OCI-LY7 (cell line): ENCODE measurements around the gene CFAP61. TPM values are rescaled to one million over a fixed set of nuclear protein-coding genes. Genes with fewer than 3 reads are reported as not detected.

Experiments used
- BruUV-seq: library from RNA; stranded (reverse); fragments of 400-500 nt; replicated peaks from 2 replicates; lab custom pipeline; 2021; lab: Mats Ljungman, UMichigan
- CTCF ChIA-PET: fragments of 300-600 bp; sonication (Branson Sonifier 250); formaldehyde crosslinking; loops from one replicate; lab custom pipeline; 2022; ENCODE audit warnings: antibody characterized with exemption; ENCODE audit not compliant: unreplicated experiment; lab: Charles Lee
- POLR2A ChIA-PET: fragments of 300-600 bp; sonication (Branson Sonifier 250); formaldehyde crosslinking; loops from one replicate; lab custom pipeline; 2022; ENCODE audit warnings: antibody characterized with exemption; lab: Charles Lee
- DNase-seq: peaks from one replicate; pipeline ENCODE4 v3.0.0-alpha.2; 2015; ENCODE audit warnings: low spot score
- H2AFZ ChIP-seq: fragments of 200-600 bp; sonication (generic), shearing (Covaris generic); 2 replicates; pipeline ENCODE4 v1.6.1; 2014; ENCODE audit warnings: mild to moderate bottlenecking, antibody characterized with exemption, low read length, moderate library complexity
- H3K27ac ChIP-seq: fragments of 200-600 bp; sonication (generic); 2 replicates; pipeline ENCODE4 v1.5.1; 2014; ENCODE audit warnings: mixed run types, low read depth, mild to moderate bottlenecking, moderate library complexity, low read length, inconsistent platforms; ENCODE audit not compliant: poor library complexity, severe bottlenecking
- H3K36me3 ChIP-seq: fragments of 200-600 bp; sonication (generic); 2 replicates; pipeline ENCODE4 v1.6.1; 2014; ENCODE audit warnings: mild to moderate bottlenecking, antibody characterized with exemption, low read length, moderate library complexity, mixed read lengths; ENCODE audit not compliant: insufficient read depth
- H3K4me1 ChIP-seq: fragments of 200-600 bp; sonication (generic); 2 replicates; pipeline ENCODE4 v1.5.1; 2014; ENCODE audit warnings: mild to moderate bottlenecking, low read length; ENCODE audit not compliant: insufficient read depth, poor library complexity, severe bottlenecking
- H3K4me2 ChIP-seq: fragments of 200-600 bp; sonication (generic); 2 replicates; pipeline ENCODE4 v1.6.1; 2014; ENCODE audit warnings: mild to moderate bottlenecking, low read length
- H3K4me3 ChIP-seq: fragments of 200-600 bp; sonication (generic); 2 replicates; pipeline ENCODE4 v1.5.1; 2014; ENCODE audit warnings: mild to moderate bottlenecking, low read depth, low read length; ENCODE audit not compliant: poor library complexity, severe bottlenecking
- H3K79me2 ChIP-seq: fragments of 200-600 bp; sonication (generic); 2 replicates; pipeline ENCODE4 v1.6.1; 2016; ENCODE audit warnings: low read depth, mild to moderate bottlenecking, low read length, moderate library complexity, mixed read lengths; ENCODE audit not compliant: insufficient read depth
- H3K9me2 ChIP-seq: fragments of 200-600 bp; sonication (generic); 2 replicates; pipeline ENCODE4 v1.6.1; 2016; ENCODE audit warnings: mild to moderate bottlenecking, low read length, mixed read lengths; ENCODE audit not compliant: insufficient read depth
- H3K9me3 ChIP-seq: fragments of 200-600 bp; sonication (generic); 2 replicates; pipeline ENCODE4 v1.6.1; 2014; ENCODE audit warnings: mild to moderate bottlenecking, mixed run types, low read length, mixed read lengths
- H4K20me1 ChIP-seq: fragments of 200-600 bp; sonication (generic); 2 replicates; pipeline ENCODE4 v1.6.1; 2014; ENCODE audit warnings: mild to moderate bottlenecking, antibody characterized with exemption, low read length, moderate library complexity, mixed read lengths; ENCODE audit not compliant: insufficient read depth
- EZH2phosphoT487 ChIP-seq: fragments of 200-600 bp; sonication (generic); IDR thresholded peaks from 2 replicates; pipeline ENCODE4 v1.6.1; 2018; ENCODE audit warnings: low read depth, borderline replicate concordance, mild to moderate bottlenecking, mixed run types, antibody characterized with exemption, low read length, moderate library complexity, mixed read lengths
- intact Hi-C: fragments of 100-400 bp; cut with micrococcal nuclease; formaldehyde crosslinking; loops from one replicate; pipeline ENCODE4 v1.10.0; 2022; ENCODE audit not compliant: unreplicated experiment
- total RNA-seq, 2 experiments: library from RNA; depleted of rRNA in 1 of 2; stranded (reverse); fragments of >200 nt in 1 of 2; shearing (Covaris generic) in 1 of 2; gene quantifications; 2 replicates each; pipeline ENCODE4 v1.2.3, GENCODE V29; 2014 to 2022
- TF ChIP-seq, protein P1 (sequence below): fragments of 200-600 bp; sonication (generic); conservative IDR thresholded peaks from 2 replicates; pipeline ENCODE4 v1.5.1; 2014; ENCODE audit warnings: mild to moderate bottlenecking, antibody characterized with exemption, low read length, moderate library complexity, mixed read lengths

CFAP61 gene
- total RNA-seq, 2 experiments from 2014 or later, result 0.06 TPM; not detected in 1

DNA sequence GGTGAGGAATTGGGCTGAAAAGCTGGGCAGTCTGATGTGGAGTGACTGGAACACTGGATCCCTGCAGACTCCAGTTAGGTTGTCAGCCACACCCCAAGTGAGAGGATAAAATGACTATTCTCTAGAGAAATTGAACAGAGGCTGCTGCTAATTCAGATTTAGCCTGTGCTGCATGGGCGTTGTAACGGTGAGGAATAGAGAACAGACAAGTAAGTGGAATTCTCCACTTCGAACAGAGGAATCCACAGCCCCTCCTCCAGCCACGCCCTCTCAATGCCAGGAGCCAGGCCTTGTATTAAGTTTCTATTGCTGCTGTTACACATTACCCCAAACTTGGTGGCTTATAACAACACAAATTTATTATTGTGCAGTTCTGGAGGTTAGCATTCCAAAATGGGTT, 109.3 kb downstream of the CFAP61 start:
- no TSS peak for BruUV-seq
- no peaks in the 10 kb centered on the region for H3K4me1 ChIP-seq

DNA sequence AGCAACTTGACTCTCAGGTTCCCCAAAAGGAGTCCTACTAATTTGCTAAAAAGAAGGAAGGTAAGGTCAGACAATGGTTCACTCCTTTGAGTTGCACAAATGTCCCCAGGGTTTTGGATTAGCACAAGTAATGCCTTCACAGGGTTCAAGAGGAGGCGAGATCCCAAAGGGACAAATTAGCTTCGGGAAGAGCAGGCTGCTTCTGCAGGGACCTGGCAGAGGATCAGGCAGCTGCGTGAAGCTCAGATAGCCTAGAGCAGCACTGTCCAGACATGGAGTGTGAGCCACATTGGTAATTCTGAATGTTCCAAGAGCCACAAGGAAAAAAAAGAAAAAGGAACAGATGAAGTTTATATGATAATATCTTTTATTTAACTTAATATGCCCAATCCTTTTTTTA, 115.4 kb downstream of the CFAP61 start:
- DNase-seq, result no peak
- H3K9me3 ChIP-seq, result no peaks in the 10 kb centered on the region
- intact Hi-C loops, result no loop called here

More for the DNA sequence above, 109.3 kb downstream of the CFAP61 start:
- Histone ChIP-seq H3K9me2 (no peaks in the 10 kb centered on the region), H3K79me2 (no peaks in the 10 kb centered on the region), H3K36me3 (no peaks in the 10 kb centered on the region), H3K4me3 (no peak overlapping the region), H2AFZ (no peak overlapping the region), H3K27ac (no peak overlapping the region), H4K20me1 (no peaks in the 10 kb centered on the region), H3K4me2 (no peak overlapping the region), H3K9me3 (no peaks in the 10 kb centered on the region)
- ChIA-PET POLR2A (no interaction called here), CTCF (no interaction called here)
- no peak for DNase-seq
- intact Hi-C loops, result no loop called here
- TF ChIP-seq, protein P1, sequence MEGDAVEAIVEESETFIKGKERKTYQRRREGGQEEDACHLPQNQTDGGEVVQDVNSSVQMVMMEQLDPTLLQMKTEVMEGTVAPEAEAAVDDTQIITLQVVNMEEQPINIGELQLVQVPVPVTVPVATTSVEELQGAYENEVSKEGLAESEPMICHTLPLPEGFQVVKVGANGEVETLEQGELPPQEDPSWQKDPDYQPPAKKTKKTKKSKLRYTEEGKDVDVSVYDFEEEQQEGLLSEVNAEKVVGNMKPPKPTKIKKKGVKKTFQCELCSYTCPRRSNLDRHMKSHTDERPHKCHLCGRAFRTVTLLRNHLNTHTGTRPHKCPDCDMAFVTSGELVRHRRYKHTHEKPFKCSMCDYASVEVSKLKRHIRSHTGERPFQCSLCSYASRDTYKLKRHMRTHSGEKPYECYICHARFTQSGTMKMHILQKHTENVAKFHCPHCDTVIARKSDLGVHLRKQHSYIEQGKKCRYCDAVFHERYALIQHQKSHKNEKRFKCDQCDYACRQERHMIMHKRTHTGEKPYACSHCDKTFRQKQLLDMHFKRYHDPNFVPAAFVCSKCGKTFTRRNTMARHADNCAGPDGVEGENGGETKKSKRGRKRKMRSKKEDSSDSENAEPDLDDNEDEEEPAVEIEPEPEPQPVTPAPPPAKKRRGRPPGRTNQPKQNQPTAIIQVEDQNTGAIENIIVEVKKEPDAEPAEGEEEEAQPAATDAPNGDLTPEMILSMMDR, result no peak
- no peak for TF ChIP-seq EZH2phosphoT487

DNA sequence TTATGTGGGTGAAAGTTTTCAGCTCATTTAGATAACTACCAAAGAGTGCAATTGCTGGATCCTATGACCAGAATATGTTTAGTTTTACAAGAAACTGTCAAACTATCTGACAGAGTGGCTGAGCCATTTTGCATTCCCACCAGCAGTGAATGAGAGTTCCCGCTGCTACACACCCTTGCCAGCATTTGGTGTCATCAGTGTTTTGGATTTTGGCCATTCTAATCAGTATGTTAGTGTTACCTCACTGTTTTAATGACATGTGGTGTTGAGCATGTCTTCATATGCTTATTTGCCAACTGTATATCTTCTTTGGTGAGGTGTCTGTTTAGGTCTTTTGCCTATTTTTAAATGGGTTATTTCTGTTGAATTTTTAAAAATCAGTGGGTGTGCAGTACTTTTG, 120.9 kb downstream of the CFAP61 start:
- ChIA-PET POLR2A (interaction anchor here (1.0 kb wide), 1 partner anchor 25 kb away, joined by 3 read pairs; no protein-coding TSS in a partner anchor), CTCF (no interaction called here)

More for the DNA sequence above, 115.4 kb downstream of the CFAP61 start:
- Histone ChIP-seq H3K79me2 (no peaks in the 10 kb centered on the region), H2AFZ (no peak overlapping the region), H3K4me1 (no peaks in the 10 kb centered on the region), H3K36me3 (no peaks in the 10 kb centered on the region), H4K20me1 (no peaks in the 10 kb centered on the region), H3K4me2 (no peak overlapping the region), H3K9me2 (no peaks in the 10 kb centered on the region), H3K4me3 (no peak overlapping the region), H3K27ac (no peak overlapping the region)
- TF ChIP-seq, protein P1, result no peak
- TF ChIP-seq EZH2phosphoT487, result no peak
- CTCF ChIA-PET, result no interaction called here
- no TSS peak for BruUV-seq
- POLR2A ChIA-PET, result interaction anchor here (0.7 kb wide), 1 partner anchor 14 kb away, joined by 5 read pairs; no protein-coding TSS in a partner anchor

More for the DNA sequence above, 120.9 kb downstream of the CFAP61 start:
- Histone ChIP-seq H2AFZ (no peak overlapping the region), H3K9me2 (no peaks in the 10 kb centered on the region), H3K4me2 (no peak overlapping the region), H3K4me3 (no peak overlapping the region), H3K9me3 (no peaks in the 10 kb centered on the region), H3K27ac (no peak overlapping the region), H3K79me2 (no peaks in the 10 kb centered on the region), H3K36me3 (no peaks in the 10 kb centered on the region), H3K4me1 (no peaks in the 10 kb centered on the region), H4K20me1 (no peaks in the 10 kb centered on the region)
- no TSS peak for BruUV-seq
- DNase-seq, result no peak
- intact Hi-C loops, result no loop called here
- TF ChIP-seq EZH2phosphoT487, result no peak
- TF ChIP-seq, protein P1, result no peak
